Immature natural killer cell (primary cell): Measurements from ENCODE around the gene SEMA3E. TPM values are rescaled to one million over a fixed set of nuclear protein-coding genes. Genes with fewer than 3 reads are reported as not detected.
"Not testable (repeated sequence)": the region's sequence is repeated elsewhere in the genome, so short reads cannot be mapped to it uniquely, and the experiment has no call there.

Experiments used
- DNase-seq, 3 donors: peaks; one replicate each; pipeline ENCODE4 v3.0.0; 2022; ENCODE audit warnings: mixed read lengths in 1 of 3
- H3K27ac Mint-ChIP-seq, 6 donors: one replicate each; pipeline ENCODE4 v1.8.0; 2020; ENCODE audit warnings: mixed read lengths in 6 of 6, mild to moderate bottlenecking in 5 of 6, inconsistent platforms in 4 of 6, moderate library complexity in 3 of 6
- H3K27me3 Mint-ChIP-seq, 3 donors: one replicate each; pipeline ENCODE4 v1.8.0; 2020 to 2021; ENCODE audit warnings: low read depth in 3 of 3, mild to moderate bottlenecking in 3 of 3, mixed read lengths in 3 of 3, moderate library complexity in 3 of 3, inconsistent platforms in 1 of 3
- H3K36me3 Mint-ChIP-seq, 3 donors: one replicate each; pipeline ENCODE4 v1.8.0; 2020; ENCODE audit warnings: mixed read lengths in 3 of 3, inconsistent platforms in 2 of 3, mild to moderate bottlenecking in 2 of 3
- H3K4me1 Mint-ChIP-seq, 2 donors: one replicate each; pipeline ENCODE4 v1.8.0; 2020; ENCODE audit warnings: inconsistent platforms in 2 of 2, mild to moderate bottlenecking in 2 of 2, mixed read lengths in 2 of 2, moderate library complexity in 1 of 2
- H3K4me3 Mint-ChIP-seq, 5 donors: one replicate each; pipeline ENCODE4 v1.8.0; 2020; ENCODE audit warnings: mild to moderate bottlenecking in 5 of 5, mixed read lengths in 5 of 5, inconsistent platforms in 3 of 5, moderate library complexity in 3 of 5
- H3K9me3 Mint-ChIP-seq, 6 donors: one replicate each; pipeline ENCODE4 v1.8.0; 2020; ENCODE audit warnings: mild to moderate bottlenecking in 6 of 6, mixed read lengths in 6 of 6, inconsistent platforms in 4 of 6, moderate library complexity in 3 of 6
- polyA plus RNA-seq, 3 donors: library from polyadenylated mRNA; unstranded; fragments of 300-500 nt; fragmentation: Illumina TruSeq; gene quantifications; one replicate each; pipeline ENCODE4 v1.2.3, GENCODE V29; 2021

Gene SEMA3E
- polyA plus RNA-seq, 3 donors from 2014 or later = not detected

GRCh38 chr7:83562960-83563359 lies 86.0 kb downstream of the SEMA3E start:
- no peak for DNase-seq
- Mint-ChIP-seq H3K36me3 (no peaks in the 10 kb centered on the region), H3K9me3 (peaks cover 11 to 53% (median 28%) of the 10 kb centered on the region in 6 donors), H3K4me1 (no peaks in the 10 kb centered on the region), H3K27me3 (peaks cover 0 to 2% (median 0%) of the 10 kb centered on the region in 3 donors), H3K27ac (no peak overlapping the region), H3K4me3 (no peak overlapping the region)

- DNase-seq = no peak
- Mint-ChIP-seq H3K27ac (no peak overlapping the region), H3K4me1 (no peaks in the 10 kb centered on the region), H3K27me3 (peaks cover 0 to 2% (median 0%) of the 10 kb centered on the region in 3 donors), H3K36me3 (no peaks in the 10 kb centered on the region), H3K9me3 (peaks cover 11 to 46% (median 26%) of the 10 kb centered on the region in 6 donors), H3K4me3 (no peak overlapping the region)
Measured at GRCh38 chr7:83562289-83562688, 86.7 kb downstream of the SEMA3E start.

GRCh38 chr7:83559887-83560286 lies 89.1 kb downstream of the SEMA3E start:
- H3K36me3 Mint-ChIP-seq = peaks cover 0 to 4% (median 0%) of the 10 kb centered on the region in 3 donors
- no peaks in the 10 kb centered on the region for H3K27me3 Mint-ChIP-seq
- no peak for DNase-seq

GRCh38 chr7:83552556-83552955 lies 96.4 kb downstream of the SEMA3E start:
- not testable (repeated sequence) for H3K27me3 Mint-ChIP-seq, H3K4me3 Mint-ChIP-seq, DNase-seq, H3K36me3 Mint-ChIP-seq, H3K4me1 Mint-ChIP-seq, H3K27ac Mint-ChIP-seq
- H3K9me3 Mint-ChIP-seq = peaks cover 19 to 52% (median 26%) of the 10 kb centered on the region in 6 donors

More at GRCh38 chr7:83559887-83560286, 89.1 kb downstream of the SEMA3E start:
- Mint-ChIP-seq H3K9me3 (peaks cover 6 to 43% (median 17%) of the 10 kb centered on the region in 6 donors), H3K27ac (no peak overlapping the region), H3K4me3 (no peak overlapping the region), H3K4me1 (no peaks in the 10 kb centered on the region)

- Mint-ChIP-seq H3K4me1 (no peaks in the 10 kb centered on the region), H3K36me3 (peaks cover 0 to 3% (median 0%) of the 10 kb centered on the region in 3 donors), H3K27me3 (peaks cover 0 to 2% (median 2%) of the 10 kb centered on the region in 3 donors), H3K4me3 (no peak overlapping the region), H3K9me3 (peaks cover 17 to 50% (median 24%) of the 10 kb centered on the region in 6 donors), H3K27ac (no peak overlapping the region)
- no peak for DNase-seq
Measured at GRCh38 chr7:83550100-83550499, 98.8 kb downstream of the SEMA3E start.

GRCh38 chr7:83548250-83548649 lies 100.7 kb downstream of the SEMA3E start:
- Mint-ChIP-seq H3K4me1 (no peaks in the 10 kb centered on the region), H3K27ac (no peak overlapping the region), H3K36me3 (peaks cover 0 to 3% (median 0%) of the 10 kb centered on the region in 3 donors), H3K27me3 (peaks cover 0 to 2% (median 2%) of the 10 kb centered on the region in 3 donors), H3K4me3 (no peak overlapping the region), H3K9me3 (peaks cover 11 to 43% (median 19%) of the 10 kb centered on the region in 6 donors)
- no peak for DNase-seq

GRCh38 chr7:83547526-83547925 lies 101.4 kb downstream of the SEMA3E start:
- Mint-ChIP-seq H3K27ac (no peak overlapping the region), H3K4me3 (no peak overlapping the region), H3K27me3 (no peaks in the 10 kb centered on the region), H3K9me3 (peaks cover 5 to 40% (median 14%) of the 10 kb centered on the region in 6 donors), H3K36me3 (peaks cover 0 to 3% (median 0%) of the 10 kb centered on the region in 3 donors), H3K4me1 (no peaks in the 10 kb centered on the region)
- no peak for DNase-seq

GRCh38 chr7:83546586-83546985 lies 102.4 kb downstream of the SEMA3E start:
- Mint-ChIP-seq H3K4me3 (no peak overlapping the region), H3K27ac (no peak overlapping the region), H3K27me3 (no peaks in the 10 kb centered on the region), H3K9me3 (peaks cover 4 to 38% (median 14%) of the 10 kb centered on the region in 6 donors), H3K4me1 (no peaks in the 10 kb centered on the region), H3K36me3 (peaks cover 0 to 3% (median 0%) of the 10 kb centered on the region in 3 donors)
- no peak for DNase-seq

- DNase-seq = no peak
- no peaks in the 10 kb centered on the region for H3K27me3 Mint-ChIP-seq
- H3K9me3 Mint-ChIP-seq = peaks cover 2 to 52% (median 13%) of the 10 kb centered on the region in 6 donors
- H3K4me3 Mint-ChIP-seq = no peak overlapping the region
- no peaks in the 10 kb centered on the region for H3K4me1 Mint-ChIP-seq
- H3K27ac Mint-ChIP-seq = no peak overlapping the region
- H3K36me3 Mint-ChIP-seq = no peaks in the 10 kb centered on the region
Measured at GRCh38 chr7:83541187-83541960, 107.6 kb downstream of the SEMA3E start.

GRCh38 chr7:83534488-83534887 lies 114.5 kb downstream of the SEMA3E start:
- Mint-ChIP-seq H3K4me1 (no peaks in the 10 kb centered on the region), H3K9me3 (peaks cover 0 to 31% (median 15%) of the 10 kb centered on the region in 6 donors), H3K36me3 (no peaks in the 10 kb centered on the region), H3K4me3 (no peak overlapping the region), H3K27me3 (peaks cover 0 to 3% (median 0%) of the 10 kb centered on the region in 3 donors), H3K27ac (no peak overlapping the region)
- no peak for DNase-seq

- Mint-ChIP-seq H3K9me3 (peaks cover 0 to 13% (median 9%) of the 10 kb centered on the region in 6 donors), H3K4me3 (no peak overlapping the region), H3K36me3 (no peaks in the 10 kb centered on the region), H3K27ac (no peak overlapping the region), H3K4me1 (no peaks in the 10 kb centered on the region), H3K27me3 (peaks cover 0 to 3% (median 0%) of the 10 kb centered on the region in 3 donors)
- DNase-seq = no peak
Measured at GRCh38 chr7:83532219-83532618, 116.7 kb downstream of the SEMA3E start.

GRCh38 chr7:83531766-83532165 lies 117.2 kb downstream of the SEMA3E start:
- no peak for DNase-seq
- Mint-ChIP-seq H3K27ac (no peak overlapping the region), H3K27me3 (peaks cover 0 to 3% (median 0%) of the 10 kb centered on the region in 3 donors), H3K4me1 (no peaks in the 10 kb centered on the region), H3K9me3 (peaks cover 0 to 17% (median 8%) of the 10 kb centered on the region in 6 donors), H3K36me3 (no peaks in the 10 kb centered on the region), H3K4me3 (no peak overlapping the region)

GRCh38 chr7:83528925-83529423 lies 120.0 kb downstream of the SEMA3E start:
- Mint-ChIP-seq H3K4me1 (no peaks in the 10 kb centered on the region), H3K4me3 (no peak overlapping the region), H3K27me3 (peaks cover 0 to 3% (median 0%) of the 10 kb centered on the region in 3 donors), H3K36me3 (no peaks in the 10 kb centered on the region), H3K9me3 (peaks cover 4 to 25% (median 18%) of the 10 kb centered on the region in 6 donors), H3K27ac (no peak overlapping the region)
- DNase-seq = no peak

- Mint-ChIP-seq H3K27me3 (no peaks in the 10 kb centered on the region), H3K27ac (no peak overlapping the region), H3K36me3 (no peaks in the 10 kb centered on the region), H3K4me3 (no peak overlapping the region), H3K4me1 (no peaks in the 10 kb centered on the region), H3K9me3 (peaks cover 0 to 38% (median 18%) of the 10 kb centered on the region in 6 donors)
- no peak for DNase-seq
Measured at GRCh38 chr7:83524277-83525075, 124.5 kb downstream of the SEMA3E start.
